ENCODE data around the gene DICER1. TPM values are rescaled to one million over a fixed set of nuclear protein-coding genes. Genes with fewer than 3 reads are reported as not detected.
A peak's percentile ranks its signal among the peaks of the same experiment; 100 is the strongest.

The DICER1 gene
- polyA plus RNA-seq, 1 donor from 2014 or later: 93.8 TPM

DNA sequence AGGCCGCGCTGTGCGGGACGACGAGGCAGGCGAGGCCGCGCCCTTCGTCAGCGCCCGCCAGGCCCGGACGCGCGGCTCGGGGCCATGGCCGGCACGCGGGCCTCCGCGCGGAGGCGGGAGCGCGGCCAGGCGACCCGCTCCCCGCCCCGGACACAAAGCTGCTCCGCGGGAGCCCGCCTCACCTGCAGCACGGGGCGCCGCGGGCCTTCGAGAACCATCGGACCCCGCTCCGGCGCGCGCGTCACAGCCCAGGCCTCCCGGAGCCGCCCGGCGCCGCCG, 342 bp downstream of the DICER1 start:
- peak overlapping the region; percentile 41 for H2AFZ ChIP-seq (ENCODE audit: low read depth, low read length)
- H3K4me2 ChIP-seq (ENCODE audit: low read length): no peak overlapping the region
- H3F3A ChIP-seq (ENCODE audit: insufficient read depth, low read length, poor library complexity, severe bottlenecking): no peaks in the 10 kb centered on the region
- H3K9me2 ChIP-seq (ENCODE audit: insufficient read depth, low read length): no peaks in the 10 kb centered on the region
- TF ChIP-seq EZH2 (IDR thresholded peaks at IDR 0.05; ENCODE audit: borderline replicate concordance, insufficient read depth, low read length, poor library complexity, severe bottlenecking) (no peak), EP300 (conservative IDR thresholded peaks at IDR 0.05; ENCODE audit: poor library complexity, severe bottlenecking) (no peak), RAD21 (conservative IDR thresholded peaks at IDR 0.05) (no peak), SMC3 (conservative IDR thresholded peaks at IDR 0.05; ENCODE audit: poor library complexity) (no peak), TAF1 (IDR thresholded peaks at IDR 0.05; ENCODE audit: low read depth) (no peak), MXI1 (conservative IDR thresholded peaks at IDR 0.05; ENCODE audit: poor library complexity, severe bottlenecking) (peak; percentile 51), POLR2AphosphoS5 (IDR thresholded peaks at IDR 0.05) (no peak)
- TF ChIP-seq, protein P1, sequence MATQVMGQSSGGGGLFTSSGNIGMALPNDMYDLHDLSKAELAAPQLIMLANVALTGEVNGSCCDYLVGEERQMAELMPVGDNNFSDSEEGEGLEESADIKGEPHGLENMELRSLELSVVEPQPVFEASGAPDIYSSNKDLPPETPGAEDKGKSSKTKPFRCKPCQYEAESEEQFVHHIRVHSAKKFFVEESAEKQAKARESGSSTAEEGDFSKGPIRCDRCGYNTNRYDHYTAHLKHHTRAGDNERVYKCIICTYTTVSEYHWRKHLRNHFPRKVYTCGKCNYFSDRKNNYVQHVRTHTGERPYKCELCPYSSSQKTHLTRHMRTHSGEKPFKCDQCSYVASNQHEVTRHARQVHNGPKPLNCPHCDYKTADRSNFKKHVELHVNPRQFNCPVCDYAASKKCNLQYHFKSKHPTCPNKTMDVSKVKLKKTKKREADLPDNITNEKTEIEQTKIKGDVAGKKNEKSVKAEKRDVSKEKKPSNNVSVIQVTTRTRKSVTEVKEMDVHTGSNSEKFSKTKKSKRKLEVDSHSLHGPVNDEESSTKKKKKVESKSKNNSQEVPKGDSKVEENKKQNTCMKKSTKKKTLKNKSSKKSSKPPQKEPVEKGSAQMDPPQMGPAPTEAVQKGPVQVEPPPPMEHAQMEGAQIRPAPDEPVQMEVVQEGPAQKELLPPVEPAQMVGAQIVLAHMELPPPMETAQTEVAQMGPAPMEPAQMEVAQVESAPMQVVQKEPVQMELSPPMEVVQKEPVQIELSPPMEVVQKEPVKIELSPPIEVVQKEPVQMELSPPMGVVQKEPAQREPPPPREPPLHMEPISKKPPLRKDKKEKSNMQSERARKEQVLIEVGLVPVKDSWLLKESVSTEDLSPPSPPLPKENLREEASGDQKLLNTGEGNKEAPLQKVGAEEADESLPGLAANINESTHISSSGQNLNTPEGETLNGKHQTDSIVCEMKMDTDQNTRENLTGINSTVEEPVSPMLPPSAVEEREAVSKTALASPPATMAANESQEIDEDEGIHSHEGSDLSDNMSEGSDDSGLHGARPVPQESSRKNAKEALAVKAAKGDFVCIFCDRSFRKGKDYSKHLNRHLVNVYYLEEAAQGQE (IDR thresholded peaks at IDR 0.05; ENCODE audit: borderline replicate concordance): peak; percentile 2
- TF ChIP-seq, protein P2, sequence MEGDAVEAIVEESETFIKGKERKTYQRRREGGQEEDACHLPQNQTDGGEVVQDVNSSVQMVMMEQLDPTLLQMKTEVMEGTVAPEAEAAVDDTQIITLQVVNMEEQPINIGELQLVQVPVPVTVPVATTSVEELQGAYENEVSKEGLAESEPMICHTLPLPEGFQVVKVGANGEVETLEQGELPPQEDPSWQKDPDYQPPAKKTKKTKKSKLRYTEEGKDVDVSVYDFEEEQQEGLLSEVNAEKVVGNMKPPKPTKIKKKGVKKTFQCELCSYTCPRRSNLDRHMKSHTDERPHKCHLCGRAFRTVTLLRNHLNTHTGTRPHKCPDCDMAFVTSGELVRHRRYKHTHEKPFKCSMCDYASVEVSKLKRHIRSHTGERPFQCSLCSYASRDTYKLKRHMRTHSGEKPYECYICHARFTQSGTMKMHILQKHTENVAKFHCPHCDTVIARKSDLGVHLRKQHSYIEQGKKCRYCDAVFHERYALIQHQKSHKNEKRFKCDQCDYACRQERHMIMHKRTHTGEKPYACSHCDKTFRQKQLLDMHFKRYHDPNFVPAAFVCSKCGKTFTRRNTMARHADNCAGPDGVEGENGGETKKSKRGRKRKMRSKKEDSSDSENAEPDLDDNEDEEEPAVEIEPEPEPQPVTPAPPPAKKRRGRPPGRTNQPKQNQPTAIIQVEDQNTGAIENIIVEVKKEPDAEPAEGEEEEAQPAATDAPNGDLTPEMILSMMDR (IDR thresholded peaks at IDR 0.05; ENCODE audit: poor library complexity, severe bottlenecking): no peak
- H3K4me3 ChIP-seq (ENCODE audit: low read length): peak overlapping the region; percentile 88
- no peaks in the 10 kb centered on the region for H3K27me3 ChIP-seq (ENCODE audit: insufficient read depth, low read depth, low read length)
- no peaks in the 10 kb centered on the region for H3K9me3 ChIP-seq (ENCODE audit: low read length)
- peak overlapping the region; percentile 95 for H3K9ac ChIP-seq (ENCODE audit: low read length)
- no peaks in the 10 kb centered on the region for H3K36me3 ChIP-seq (ENCODE audit: insufficient read depth, low read length)
- peak overlapping the region; percentile 76 for H3K27ac ChIP-seq (ENCODE audit: low read length)
- H4K20me1 ChIP-seq (ENCODE audit: insufficient read depth): no peaks in the 10 kb centered on the region
- H3K79me2 ChIP-seq (replicated peaks; ENCODE audit: insufficient read depth, low read length): peaks cover 53% of the 10 kb centered on the region

DNA sequence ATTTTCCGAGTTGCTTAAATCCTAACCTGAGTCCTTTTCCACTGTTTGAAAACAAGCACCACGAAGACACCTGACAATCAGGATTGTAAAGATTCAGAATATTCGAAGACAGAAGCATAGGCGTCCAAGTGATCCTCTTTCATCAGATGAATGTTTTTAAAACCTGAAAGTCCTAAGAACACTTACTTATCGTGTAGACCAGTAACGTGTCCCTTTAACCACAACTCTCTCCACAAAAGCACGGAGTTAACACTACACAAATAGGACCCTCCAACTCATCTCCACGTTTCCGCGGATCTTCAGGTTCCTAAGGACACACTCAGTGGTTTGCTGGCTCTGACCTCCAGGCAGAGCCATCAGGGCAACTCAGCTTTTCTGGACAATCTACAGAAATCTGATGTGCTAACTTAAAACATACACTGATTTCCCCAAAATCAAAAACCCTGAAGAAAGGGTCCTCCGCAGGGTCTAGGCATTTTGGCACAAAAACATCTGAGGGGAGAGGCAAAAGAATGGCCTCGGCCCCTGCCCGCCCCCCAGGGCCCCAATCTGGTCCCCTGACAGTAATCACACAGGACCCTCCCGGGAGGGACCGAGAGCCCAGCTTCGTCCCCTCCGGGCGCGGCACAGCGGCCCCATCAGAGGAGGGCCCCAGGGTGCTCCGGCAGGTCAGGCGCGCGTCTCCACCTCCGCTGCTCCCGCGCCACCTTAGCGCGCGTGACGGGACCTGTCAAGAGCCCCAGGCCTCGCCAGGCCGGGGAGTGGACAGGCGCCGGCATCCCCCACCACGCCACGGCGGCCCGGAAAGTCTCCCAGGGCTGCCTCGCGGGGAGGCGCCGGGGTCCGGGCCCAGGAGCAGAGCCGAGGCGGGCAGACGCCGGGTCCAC, 925 bp downstream of the DICER1 start:
- no peaks in the 10 kb centered on the region for H3K9me2 ChIP-seq (ENCODE audit: insufficient read depth, low read length)
- peaks cover 59% of the 10 kb centered on the region for H3K79me2 ChIP-seq (replicated peaks; ENCODE audit: insufficient read depth, low read length)
- peak overlapping the region; percentile 76 for H3K27ac ChIP-seq (ENCODE audit: low read length)
- H3K9ac ChIP-seq (ENCODE audit: low read length): peak overlapping the region; percentile 95
- TF ChIP-seq EP300 (conservative IDR thresholded peaks at IDR 0.05; ENCODE audit: poor library complexity, severe bottlenecking) (no peak), POLR2AphosphoS5 (IDR thresholded peaks at IDR 0.05) (no peak)
- TF ChIP-seq, protein P1 (IDR thresholded peaks at IDR 0.05; ENCODE audit: borderline replicate concordance): peak; percentile 4
- H3F3A ChIP-seq (ENCODE audit: insufficient read depth, low read length, poor library complexity, severe bottlenecking): no peaks in the 10 kb centered on the region
- no peaks in the 10 kb centered on the region for H3K9me3 ChIP-seq (ENCODE audit: low read length)
- H3K27me3 ChIP-seq (ENCODE audit: insufficient read depth, low read depth, low read length): no peaks in the 10 kb centered on the region
- H4K20me1 ChIP-seq (ENCODE audit: insufficient read depth): no peaks in the 10 kb centered on the region
- peak overlapping the region; percentile 53 for H3K4me2 ChIP-seq (ENCODE audit: low read length)
- peak overlapping the region; percentile 88 for H3K4me3 ChIP-seq (ENCODE audit: low read length)
- H2AFZ ChIP-seq (ENCODE audit: low read depth, low read length): peak overlapping the region; percentile 41
- no peaks in the 10 kb centered on the region for H3K36me3 ChIP-seq (ENCODE audit: insufficient read depth, low read length)

Data from neural cell (in vitro differentiated cells).